HG03457 (cell line): Measurements from ENCODE around the gene UPF2.
"Not testable (repeated sequence)": the region's sequence is repeated elsewhere in the genome, so short reads cannot be mapped to it uniquely, and the experiment has no call there.

Experiments
- ATAC-seq: cut with Tn5 transposase; IDR thresholded peaks from one replicate; pipeline ENCODE4 v1.9.1; 2021; ENCODE audit warnings: moderate number of reproducible peaks; ENCODE audit not compliant: unreplicated experiment

Gene UPF2

DNA sequence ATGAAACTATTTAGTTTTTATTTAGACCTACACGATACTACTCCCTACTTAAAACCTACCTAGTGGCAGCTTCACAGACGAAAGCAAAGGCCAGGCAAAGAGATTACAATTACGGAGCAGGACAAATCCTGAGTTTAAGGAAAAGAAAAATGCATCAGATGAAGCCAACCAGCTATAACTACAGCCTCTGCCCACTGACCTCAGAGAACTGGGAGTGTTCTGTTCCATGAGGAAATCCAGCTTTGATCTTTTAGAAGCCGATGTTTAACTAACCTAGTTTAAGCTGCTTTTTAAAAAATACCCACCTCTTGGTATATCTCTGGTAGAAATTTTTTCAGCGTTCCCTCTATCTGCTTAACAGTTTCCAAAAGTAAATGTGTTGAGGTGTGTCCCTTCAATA, 3.0 kb upstream of the UPF2 start:
- no peak for ATAC-seq

DNA sequence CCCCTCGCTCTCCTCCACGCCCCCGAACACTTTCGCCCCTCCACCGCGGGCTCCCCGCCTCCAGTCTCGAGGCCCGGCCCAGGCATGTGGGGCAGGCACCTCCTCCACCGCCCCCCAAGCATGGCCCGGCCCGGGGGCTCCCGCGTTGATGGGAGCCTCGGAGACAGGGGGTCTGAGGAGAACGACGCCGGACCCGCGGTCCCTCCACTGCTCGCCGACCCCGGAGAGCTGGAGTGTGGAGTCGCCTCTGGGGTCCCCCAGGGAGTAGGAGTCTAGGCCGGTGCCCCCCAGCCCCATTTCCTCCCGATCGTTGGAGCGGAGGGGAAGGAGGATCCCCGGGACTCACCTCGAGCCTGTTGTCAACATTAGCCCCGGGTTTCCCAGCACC, 206 bp downstream of the UPF2 start:
- ATAC-seq = peak; percentile 4

DNA sequence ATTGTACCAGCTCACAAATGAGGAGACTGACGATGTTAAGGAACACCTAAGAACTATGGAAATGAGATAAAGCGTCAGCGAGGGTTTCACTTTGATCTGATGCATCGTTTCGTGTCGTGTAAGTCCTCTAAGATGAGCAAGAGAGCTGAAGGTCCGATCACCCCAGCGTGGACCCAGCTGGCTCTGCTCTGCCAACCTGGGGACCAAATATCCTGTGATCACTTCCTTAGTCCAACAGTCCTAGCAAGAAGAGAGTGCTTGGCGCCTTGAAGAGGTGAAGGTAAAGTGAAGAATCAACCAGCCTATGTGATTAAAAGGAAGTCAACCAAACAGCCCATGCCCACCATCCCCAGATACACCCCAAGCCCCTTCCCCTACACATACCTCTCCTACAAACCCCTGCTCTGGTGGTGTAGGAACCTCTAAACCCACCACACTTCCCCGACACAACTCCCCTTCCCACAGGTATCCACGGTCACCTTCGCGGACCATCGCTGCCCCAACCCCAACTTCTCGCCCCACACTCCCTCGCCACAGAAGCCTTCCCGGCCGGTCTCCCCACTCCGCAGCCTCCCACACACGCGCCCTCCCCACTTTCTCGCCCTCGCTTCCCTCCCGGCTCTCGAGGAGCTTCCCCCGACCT, 722 bp downstream of the UPF2 start:
- ATAC-seq = no peak

DNA sequence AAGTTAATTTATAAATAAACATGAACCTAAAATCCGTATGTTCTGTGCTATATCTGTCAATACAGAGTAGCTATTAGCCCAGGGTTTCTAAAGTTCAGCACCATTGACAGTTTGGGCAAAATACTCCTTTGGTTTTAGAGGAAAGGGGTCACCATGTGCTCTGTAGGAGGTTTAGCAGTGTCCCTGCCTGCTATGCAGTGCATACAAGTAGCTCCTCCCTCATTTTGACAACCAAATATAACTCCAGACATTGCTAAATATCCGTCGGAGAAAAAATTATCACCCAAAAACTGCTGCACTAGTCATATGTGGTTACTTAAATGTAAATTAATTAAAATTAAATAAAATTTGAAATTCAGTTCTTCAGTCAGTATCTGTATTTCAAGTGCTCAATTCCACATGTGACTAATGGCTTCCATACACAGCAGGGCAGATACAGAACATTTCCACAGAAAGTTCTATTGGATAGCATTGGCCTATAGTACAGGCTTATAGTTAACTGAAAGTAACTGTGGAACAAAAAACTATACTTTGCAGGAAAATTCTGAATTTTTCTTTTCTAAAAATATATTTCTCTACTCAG, 6.4 kb downstream of the UPF2 start:
- ATAC-seq = no peak

DNA sequence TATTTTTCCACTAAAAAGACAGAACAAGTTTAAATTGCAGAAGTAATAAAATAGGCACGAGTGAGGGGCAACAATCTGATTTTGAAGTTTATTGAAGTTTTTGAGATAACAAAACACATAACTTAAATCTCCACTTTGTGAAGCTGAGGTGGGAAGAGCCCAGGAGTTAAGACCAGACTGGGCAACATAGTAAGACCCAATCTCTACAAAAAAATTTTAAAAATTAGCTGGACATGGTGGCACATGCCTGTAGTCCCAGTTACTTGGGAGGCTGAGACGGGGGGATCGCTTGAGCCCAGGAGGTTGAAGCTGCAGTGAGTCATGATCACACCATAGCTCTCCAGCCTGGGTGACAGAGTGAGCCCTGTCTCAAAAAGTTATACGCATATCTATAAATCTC, 11.2 kb downstream of the UPF2 start:
- ATAC-seq = no peak

DNA sequence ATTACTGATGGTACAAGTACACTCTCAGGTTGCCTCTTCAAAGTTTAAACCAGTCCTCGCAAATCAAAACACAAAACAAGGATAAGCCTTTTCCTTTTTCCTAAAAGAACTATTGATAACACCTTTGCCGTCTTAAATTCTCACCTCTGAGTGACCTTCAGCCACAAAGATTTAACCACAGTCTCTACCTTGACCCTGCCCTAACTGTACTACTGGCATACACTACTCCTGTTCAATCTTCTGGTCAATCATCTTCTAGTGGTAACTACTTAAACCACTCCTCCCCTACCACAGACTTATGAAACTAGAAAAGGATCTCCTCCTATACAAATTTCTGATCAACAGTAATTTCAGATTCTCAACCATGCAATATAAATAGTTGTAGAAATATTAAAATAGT, 15.1 kb downstream of the UPF2 start:
- peak; percentile 83 for ATAC-seq

DNA sequence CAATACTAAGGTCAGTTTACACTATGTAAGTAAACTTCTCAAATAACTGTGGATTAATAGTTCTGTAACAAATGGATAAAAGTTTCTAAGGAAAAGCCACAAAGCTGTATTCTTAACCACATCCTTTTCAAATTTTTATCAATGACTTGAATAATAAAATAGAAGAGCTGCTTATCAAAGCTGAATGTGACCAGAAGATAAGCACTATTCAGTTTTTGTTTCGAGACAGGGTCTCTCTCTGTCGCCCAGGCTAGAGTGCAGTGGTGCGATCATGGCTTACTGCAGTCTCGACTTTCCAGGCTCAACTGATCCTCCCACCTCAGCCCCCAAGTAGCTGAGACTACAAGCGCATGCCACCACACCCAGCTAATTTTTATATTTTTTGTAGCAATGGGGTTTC, 17.0 kb downstream of the UPF2 start:
- ATAC-seq = no peak

DNA sequence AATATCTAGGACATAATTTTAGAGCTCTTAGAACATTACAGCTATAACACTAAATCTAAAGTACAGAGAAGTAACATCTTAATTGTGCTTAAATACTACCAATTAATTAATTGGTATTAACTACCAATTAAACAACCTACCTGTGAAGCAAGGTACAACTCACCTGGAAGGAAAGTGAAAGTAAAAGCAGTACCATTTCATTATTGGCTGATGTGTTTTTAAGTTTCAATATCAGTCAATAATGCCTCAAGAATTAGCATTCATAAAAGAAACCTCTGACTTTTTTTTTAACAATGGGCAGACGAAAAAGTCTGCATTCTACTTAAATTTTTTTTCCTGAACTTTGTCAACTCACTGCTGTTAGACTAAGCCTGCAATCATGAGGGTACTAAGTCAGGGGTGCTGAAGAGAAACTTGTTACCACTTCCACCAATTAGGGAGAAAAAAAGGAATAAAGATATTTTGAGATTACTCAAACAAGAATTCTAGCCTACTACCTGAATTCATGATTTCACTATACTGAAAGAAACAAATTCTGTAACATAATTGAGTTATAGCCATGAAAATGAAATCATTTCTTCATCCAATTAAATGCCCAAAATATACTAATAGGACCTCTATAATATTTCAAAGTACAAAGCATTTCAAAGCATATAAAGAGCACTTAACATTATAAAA, 19.9 kb downstream of the UPF2 start:
- ATAC-seq = no peak

DNA sequence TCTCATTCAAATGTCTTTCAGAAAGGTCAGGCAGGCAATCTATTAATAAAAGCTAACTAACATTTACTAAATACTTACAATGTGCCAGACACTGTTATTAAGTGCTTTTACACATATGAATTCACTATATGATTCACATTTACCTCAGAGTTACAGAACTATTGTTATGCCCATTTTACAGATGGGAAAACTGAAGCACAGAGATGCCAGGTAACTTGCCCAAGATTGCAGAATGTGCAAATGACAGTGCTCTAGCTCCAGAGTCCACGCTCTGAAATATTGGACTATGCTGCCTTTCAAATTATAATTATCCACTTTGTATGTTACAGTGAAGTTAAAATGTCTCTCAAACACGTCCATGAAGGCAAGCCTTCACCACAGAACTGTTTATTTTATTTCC, 22.0 kb downstream of the UPF2 start:
- no peak for ATAC-seq

DNA sequence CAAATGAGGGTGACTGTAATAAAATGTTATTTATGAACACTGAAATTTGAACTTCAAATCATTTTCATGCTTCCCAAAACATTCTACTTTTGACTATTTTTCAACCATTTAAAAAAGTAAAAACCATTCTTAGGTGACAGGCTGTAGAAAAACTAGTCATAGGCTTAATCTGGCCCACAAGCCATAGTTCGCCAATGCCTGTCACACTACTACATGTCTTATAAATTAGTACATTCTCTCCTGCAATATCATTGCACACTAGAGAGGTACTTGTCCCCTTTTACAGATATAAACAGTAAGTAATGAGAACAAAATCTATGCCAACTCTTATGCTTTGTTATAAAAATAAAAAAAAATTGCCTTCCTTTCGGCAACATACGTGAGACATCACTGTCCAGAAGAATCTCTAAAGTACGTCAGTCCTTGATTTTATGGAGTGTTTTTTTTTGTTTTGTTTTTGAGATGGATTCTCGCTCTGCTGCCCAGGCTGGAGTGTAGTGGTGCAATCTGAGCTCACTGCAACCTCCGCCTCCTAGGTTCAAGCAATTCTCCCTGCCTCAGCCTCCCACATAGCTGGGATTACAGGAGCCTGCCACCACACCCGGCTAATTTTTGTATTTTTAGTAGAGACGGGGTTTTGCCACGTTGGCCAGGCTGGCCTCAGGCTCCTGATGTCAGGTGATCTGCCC, 23.2 kb downstream of the UPF2 start:
- no peak for ATAC-seq

DNA sequence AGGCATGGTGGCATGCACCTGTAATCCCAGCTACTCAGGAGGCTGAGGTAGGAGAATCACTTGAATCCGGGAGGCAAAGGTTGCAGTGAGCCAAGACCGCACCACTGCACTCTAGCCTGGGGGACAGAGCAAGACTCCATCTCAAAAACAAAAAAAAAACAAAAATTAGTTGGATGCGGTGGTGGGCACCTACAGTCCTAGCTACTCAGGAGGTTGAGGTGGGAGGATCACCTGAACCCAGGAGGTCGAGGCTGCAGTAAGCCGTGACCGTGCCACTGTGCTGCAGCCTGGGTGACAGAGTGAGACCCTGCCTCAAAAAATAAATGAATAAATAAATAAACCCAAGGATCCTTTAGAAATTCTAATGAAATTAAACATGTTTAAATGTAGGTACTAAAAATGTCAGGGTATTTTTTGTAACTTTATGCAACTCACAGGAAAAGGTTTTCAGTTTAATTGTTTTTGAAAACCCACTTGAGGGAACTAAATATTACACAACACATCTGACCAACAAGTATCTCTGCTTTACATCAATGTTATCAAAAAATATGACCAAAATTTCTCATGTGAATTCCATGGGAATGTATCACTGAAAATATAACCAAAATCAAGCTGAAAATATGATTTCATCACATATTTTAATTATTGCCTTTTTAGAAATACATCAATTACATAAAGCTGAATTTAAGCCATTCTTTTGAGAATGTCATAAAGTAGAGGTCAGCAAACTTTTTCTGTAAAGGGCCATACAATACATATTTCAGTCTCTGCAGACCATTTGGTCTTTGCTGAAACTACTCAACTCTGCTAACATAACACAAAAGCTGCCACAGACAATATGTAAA, 23.9 kb downstream of the UPF2 start:
- ATAC-seq = no peak

DNA sequence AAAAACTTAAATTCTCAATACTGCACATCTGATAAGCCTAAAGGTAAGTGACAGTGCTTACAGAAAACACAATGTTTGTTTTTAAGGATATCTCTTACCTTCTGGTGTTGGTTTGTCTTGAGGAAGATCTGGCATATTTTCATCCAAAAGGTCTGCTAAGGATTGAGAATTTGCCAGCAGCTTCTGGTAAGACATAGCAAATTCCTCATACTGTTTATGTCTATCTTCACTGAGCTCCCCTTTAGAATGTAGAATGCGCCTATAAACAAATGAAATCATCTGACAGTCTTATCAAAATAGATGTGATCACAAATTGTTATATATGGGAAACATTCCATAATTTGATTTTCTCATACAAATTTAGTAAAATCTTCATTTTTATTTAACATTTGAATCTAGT, 28.7 kb downstream of the UPF2 start:
- ATAC-seq = no peak

DNA sequence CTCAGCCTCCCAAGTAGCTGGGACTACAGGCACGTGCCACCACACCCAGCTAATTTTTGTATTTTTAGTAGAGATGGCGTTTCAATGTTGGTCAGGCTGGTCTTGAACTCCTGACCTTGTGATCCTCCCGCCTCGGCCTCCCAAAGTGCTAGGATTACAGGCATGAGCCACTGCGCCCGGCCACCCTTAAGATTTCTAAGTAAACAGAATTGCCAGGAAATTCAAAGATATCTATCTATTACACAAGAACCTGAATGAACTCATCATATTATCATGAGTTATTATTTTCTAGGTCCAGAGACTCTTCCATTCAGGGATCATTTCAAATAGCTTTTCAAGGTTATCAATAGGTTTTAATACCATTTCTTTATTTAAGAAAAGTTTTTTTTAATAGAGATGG, 29.2 kb downstream of the UPF2 start:
- not testable (repeated sequence) for ATAC-seq

DNA sequence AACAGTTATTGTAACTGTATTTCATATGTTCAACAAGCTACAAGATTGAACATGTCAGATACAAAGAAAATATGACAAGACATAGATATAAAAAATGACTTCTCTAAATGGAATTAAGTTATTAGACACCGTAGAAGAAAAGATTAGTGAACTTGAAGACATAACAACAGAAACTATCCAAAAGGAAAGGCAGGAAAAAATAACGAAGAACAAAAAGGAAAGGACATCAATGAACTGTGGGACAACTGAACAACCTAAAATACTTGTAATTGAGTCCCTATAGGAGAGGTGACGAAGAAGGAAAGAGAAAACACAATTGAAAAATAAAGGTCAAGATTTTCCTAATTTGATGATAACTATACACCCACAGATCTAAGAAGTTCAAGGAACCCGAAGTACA, 32.3 kb downstream of the UPF2 start:
- ATAC-seq = no peak

DNA sequence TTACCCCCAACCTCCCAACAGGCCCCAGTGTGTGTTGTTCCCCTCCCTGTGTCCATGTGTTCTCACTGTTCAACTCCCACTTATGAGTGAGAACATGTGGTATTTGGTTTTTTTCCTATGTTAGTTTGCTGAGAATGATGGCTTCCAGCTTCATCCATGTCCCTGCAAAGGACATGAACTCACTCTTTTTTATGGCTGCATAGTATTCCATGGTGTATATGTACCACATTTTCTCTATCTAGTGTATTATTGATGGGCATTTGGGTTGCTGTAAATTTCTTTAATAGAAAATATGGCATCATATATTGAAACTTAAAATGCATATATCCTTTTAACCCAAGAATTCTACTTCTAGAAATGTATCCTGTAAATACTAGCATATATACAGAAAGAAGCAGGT, 33.8 kb downstream of the UPF2 start:
- not testable (repeated sequence) for ATAC-seq

DNA sequence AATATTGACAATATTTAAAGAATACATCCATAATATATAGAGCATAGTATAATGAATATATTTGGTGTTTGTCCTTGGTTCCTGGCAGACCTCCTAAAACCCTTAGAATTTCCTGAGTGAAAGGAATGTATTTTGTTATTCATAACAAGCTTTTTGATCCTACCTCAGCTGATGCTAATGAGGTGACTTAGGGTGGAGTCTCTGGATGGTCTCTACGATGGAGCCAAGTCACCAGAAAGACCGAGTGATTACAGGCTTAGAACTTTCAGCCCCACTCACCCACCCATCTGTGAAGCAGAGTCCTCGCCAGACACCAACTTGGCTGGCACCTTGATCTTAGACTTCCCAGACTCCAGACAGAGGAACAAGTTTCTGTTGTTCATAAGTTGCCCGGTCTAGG, 35.9 kb downstream of the UPF2 start:
- ATAC-seq = no peak

DNA sequence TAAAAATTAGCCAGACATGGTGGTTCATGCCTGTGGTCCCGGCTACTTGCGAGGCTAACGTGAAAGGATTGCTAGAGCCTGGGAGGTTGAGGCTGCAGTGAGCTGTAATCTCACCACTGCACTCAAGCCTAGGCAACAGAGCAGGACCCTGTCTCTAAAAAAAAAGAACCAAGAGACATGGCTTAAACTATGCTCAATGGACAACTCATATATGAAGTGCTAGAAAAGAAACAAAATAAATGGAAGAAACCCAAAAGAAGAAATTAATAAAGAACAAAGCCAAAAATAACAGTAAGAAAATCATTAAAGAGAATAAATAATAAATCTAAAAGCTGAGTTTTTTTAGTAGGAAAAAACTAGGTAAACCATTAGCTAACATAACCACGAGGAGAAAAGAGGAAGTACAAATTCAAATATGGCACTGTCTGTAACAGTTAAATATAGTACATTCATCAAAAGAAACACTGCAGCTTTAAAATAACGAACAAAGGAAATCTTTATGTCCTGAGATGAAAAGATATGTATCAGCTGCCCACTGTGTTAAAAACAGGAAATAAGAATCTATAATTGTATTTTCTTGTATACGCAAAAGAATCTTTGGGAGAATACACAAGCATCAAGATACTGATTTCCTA, 48.7 kb downstream of the UPF2 start:
- peak; percentile 48 for ATAC-seq

DNA sequence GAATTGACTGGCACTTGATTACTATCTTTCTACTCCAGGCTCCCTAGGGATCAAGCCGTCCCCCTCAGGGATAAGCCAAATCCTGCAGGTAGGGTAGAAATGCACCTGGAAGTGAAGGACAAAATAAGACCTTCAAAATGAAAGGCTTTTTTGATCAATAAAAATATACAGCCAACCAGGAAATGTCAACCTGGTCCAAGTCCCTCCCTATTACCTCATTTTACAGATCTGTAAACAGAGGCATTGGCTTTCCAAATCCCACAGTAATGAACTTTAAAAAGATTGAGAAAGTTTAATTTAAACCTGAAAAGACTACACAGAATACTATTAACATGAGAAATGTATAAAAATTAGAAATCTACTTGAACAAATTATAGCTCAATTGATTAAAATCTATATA, 53.7 kb downstream of the UPF2 start:
- ATAC-seq = no peak

DNA sequence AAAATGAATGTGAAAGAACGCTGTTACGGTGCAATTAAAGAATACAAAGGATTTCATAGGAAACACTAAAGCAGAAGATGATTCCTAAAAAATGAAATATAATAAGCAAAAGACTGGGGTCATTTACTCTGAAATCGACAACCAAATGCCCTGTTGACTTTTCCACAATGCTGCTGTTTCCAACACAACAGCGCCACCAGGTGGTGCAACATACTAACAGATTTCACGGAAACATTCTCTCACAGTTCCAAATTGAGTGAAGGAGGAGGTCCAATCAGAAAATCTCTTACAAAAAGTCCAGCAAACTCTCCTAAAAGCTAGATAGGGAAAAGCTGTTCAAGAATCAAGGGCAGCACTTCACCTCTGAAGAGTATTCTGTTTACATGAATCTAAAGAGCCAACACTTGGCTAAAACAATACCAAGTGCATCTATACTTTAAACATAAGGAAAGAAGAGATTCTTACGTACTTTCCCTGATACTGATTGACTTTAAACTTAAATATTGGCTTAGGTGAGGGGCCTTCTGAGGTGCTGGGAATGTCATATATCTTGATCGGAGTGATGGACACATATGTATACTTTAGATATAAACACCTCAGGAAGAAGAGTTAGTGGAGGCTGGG, 55.9 kb downstream of the UPF2 start:
- ATAC-seq = no peak

DNA sequence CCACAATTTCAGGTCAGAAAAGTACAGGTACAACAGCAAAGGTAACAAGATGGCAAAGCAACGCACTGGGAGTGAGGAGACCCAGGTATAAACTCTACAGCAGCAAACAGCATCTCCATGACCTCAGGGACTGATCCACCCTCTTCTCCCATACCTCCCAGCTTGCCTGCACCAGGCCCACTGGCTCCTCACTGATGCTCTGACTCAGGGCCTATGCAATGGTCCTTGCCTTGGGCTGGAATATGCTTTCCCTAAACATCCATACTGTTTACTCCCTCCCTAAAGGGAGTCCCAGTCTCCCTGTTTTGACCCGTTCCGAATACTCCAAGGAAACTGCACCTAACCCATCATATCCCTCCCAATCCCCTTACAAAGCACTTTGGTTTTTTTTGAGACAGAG, 60.4 kb downstream of the UPF2 start:
- ATAC-seq = no peak
